Measurements from ENCODE around the gene BMERB1.

BMERB1 gene

DNA sequence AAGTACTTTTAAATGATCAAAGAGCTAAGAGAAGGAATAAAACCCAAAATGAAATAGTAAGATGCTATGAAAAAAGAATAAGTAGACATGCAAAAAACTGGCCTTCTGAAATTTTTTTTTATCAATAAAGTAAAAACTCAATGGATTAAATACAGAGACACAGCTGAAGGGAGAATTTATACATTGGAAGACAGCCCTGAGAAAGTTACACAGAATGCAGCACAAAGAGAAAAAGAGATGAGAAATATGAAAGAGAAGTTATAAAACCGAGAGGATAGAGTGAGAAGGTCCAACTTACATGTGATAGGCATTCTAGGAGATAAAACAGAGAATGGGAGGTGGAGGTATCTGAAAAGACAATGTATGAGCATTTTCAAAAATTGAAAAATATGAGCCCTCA is 151.6 kb downstream of the BMERB1 start:
- ChIA-PET POLR2A (no interaction called here), CTCF (interaction anchor here (0.9 to 1.6 kb wide), 2 partner anchors 13 to 26 kb away, joined by 3 to 5 read pairs; no protein-coding TSS in a partner anchor)
- TF ChIP-seq, protein P1, sequence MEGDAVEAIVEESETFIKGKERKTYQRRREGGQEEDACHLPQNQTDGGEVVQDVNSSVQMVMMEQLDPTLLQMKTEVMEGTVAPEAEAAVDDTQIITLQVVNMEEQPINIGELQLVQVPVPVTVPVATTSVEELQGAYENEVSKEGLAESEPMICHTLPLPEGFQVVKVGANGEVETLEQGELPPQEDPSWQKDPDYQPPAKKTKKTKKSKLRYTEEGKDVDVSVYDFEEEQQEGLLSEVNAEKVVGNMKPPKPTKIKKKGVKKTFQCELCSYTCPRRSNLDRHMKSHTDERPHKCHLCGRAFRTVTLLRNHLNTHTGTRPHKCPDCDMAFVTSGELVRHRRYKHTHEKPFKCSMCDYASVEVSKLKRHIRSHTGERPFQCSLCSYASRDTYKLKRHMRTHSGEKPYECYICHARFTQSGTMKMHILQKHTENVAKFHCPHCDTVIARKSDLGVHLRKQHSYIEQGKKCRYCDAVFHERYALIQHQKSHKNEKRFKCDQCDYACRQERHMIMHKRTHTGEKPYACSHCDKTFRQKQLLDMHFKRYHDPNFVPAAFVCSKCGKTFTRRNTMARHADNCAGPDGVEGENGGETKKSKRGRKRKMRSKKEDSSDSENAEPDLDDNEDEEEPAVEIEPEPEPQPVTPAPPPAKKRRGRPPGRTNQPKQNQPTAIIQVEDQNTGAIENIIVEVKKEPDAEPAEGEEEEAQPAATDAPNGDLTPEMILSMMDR (IDR thresholded peaks at IDR 0.05; ENCODE audit: control extremely low read depth, extremely low read depth, low read depth, missing control alignments), result no peak
- DNase-seq (ENCODE audit: extremely low spot score), result no peak

DNA sequence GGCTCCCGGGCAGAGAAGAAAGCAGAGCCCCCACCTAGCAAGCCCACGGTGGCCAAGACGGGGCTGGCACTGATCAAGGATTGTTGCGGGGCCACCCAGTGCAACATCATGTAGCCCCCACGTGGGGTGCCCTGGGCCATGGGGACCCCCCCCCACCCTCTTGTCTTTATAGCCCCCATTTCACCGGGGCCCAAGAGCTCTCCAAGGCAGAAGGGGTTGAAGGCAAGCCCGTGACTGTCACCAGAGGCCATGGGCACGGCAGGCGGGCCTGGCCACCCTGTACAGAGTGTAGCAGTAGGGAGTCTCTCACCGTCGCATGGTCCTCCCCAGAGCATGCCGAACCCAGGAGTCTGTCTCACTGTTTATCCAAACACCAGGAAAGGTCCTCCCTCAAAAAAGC is 152.3 kb downstream of the BMERB1 start:
- no peak for DNase-seq (ENCODE audit: extremely low spot score)
- ChIA-PET POLR2A (no interaction called here), CTCF (no interaction called here)
- TF ChIP-seq, protein P1 (IDR thresholded peaks at IDR 0.05; ENCODE audit: control extremely low read depth, extremely low read depth, low read depth, missing control alignments), result no peak

DNA sequence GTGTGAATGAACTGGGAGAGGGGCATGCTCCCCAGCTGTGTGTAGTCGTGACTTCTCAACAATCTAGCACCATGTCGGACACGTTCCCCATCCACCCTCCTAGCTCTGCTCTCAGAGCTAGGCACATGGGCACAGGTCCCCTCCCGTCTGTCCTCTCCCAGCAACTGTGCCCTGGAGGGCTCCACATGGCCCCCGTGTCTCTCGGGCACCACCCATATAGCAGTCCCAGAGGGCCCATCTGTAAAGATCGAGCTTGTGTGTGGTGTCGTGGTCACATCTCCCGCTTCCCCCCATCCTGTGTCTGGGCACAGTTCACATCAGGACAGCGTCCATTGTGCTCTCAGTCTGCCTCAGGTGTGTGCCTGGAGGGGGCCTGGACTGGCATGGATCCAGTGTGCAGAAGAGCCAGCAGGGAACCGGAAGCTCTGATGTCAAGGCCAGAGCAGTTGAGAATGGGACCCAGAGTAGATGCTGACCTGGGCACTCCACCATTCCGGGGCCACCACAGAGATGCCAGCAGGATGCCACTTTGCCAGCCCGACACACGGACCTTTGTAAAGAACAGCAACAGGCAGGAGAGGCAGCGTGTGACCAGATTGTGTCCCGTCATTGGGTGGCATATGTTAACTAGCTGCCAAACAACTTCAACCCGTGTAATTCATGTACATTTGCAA is 152.9 kb downstream of the BMERB1 start:
- no peak for DNase-seq (ENCODE audit: extremely low spot score)
- POLR2A ChIA-PET, result no interaction called here
- CTCF ChIA-PET, result interaction anchor here (0.6 kb wide), 1 partner anchor 38 kb away, joined by 3 read pairs; no protein-coding TSS in a partner anchor
- TF ChIP-seq, protein P1 (IDR thresholded peaks at IDR 0.05; ENCODE audit: control extremely low read depth, extremely low read depth, low read depth, missing control alignments), result no peak

DNA sequence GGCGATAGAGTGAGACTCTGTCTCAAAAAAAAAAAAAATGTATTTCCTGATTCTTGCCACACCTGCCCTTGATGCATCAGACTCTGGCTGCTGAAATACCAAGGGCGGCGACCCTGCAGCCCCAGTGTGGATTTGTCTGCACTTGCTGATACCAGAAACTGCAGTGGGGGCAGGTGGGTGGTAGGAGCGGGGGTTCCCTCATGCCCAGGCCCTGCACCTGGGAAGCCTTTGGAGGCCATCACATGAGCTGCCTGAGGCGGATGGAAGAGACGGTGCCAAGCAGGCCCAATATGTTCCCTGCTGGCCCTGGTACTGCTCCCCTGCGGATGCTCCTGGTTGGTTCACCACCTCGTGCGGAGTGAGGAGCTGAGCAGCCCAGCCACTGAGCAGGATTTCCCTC is 157.9 kb downstream of the BMERB1 start:
- TF ChIP-seq, protein P1 (IDR thresholded peaks at IDR 0.05; ENCODE audit: control extremely low read depth, extremely low read depth, low read depth, missing control alignments), result no peak
- POLR2A ChIA-PET, result interaction anchor here (0.7 kb wide), 1 partner anchor 70 kb away, joined by 4 read pairs; no protein-coding TSS in a partner anchor
- CTCF ChIA-PET, result no interaction called here
- no peak for DNase-seq (ENCODE audit: extremely low spot score)

DNA sequence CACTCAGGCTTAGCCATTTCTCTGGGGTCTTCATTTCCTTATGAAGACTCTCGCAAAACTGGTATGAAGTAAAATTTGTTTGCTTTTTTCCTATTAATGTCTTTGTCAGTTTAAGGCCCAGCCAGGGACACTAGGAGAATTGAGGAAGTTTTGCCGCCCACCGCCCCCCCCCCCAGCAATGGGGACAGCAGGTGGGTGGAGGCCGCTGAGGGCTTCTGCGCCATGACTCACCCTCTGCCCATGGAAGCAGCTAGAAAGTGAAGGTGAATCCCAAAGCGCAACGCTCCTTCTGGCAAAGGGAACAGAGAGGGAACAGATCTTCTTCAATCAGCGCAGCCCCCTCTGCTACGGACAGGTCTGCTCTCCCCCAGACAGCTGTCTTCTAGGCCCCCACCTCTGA is 158.8 kb downstream of the BMERB1 start:
- ChIA-PET CTCF (no interaction called here), POLR2A (no interaction called here)

DNA sequence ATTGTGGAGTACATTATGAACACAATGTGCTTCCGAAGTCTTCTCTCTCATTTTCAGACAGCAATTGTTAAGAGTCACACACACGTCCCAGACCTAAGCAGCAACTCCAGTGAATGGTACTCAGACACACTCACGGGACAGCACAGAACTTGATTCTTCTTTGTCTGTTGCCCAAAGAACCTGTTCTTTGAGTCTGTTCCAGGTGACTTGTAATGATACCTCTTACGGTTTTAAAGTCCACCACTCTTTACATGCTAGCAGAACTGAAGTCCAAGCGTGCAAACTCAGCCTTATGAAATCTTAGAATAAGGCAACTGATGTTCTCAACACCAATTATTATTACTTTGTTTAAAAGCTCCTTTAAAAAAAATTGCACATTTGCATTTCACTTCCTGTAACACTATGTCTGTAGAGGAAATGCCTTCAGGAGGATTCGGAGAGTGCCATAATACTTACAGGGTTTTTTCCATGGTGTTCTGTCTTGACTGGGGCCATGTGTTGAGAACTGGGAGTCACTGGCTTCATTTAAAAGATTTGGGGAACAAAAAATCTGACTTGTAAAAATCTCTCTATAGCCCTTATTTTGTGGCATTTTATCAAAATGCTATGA is 160.4 kb downstream of the BMERB1 start:
- DNase-seq (ENCODE audit: extremely low spot score), result no peak
- POLR2A ChIA-PET, result no interaction called here
- TF ChIP-seq, protein P1 (IDR thresholded peaks at IDR 0.05; ENCODE audit: control extremely low read depth, extremely low read depth, low read depth, missing control alignments), result no peak
- CTCF ChIA-PET, result no interaction called here

More for the DNA sequence above, 158.8 kb downstream of the BMERB1 start:
- no peak for DNase-seq (ENCODE audit: extremely low spot score)
- TF ChIP-seq, protein P1 (IDR thresholded peaks at IDR 0.05; ENCODE audit: control extremely low read depth, extremely low read depth, low read depth, missing control alignments), result no peak

All from GM10248 (cell line).